H7 (cell line): Measurements from ENCODE around the gene APOL5. TPM values are rescaled to one million over a fixed set of nuclear protein-coding genes. Genes with fewer than 3 reads are reported as not detected.
"Not testable (repeated sequence)": the region's sequence is repeated elsewhere in the genome, so short reads cannot be mapped to it uniquely, and the experiment has no call there.

Experiments
- DNase-seq: peaks from one replicate; pipeline ENCODE4 v3.0.0; 2012
- H3K27me3 ChIP-seq: 2 replicates; pipeline ENCODE4 v1.6.0; 2011; ENCODE audit warnings: mild to moderate bottlenecking, low read length; ENCODE audit not compliant: control insufficient read depth, insufficient read depth
- H3K36me3 ChIP-seq: replicated peaks from 2 replicates; pipeline ENCODE4 v1.5.1; 2011; ENCODE audit warnings: low read length; ENCODE audit not compliant: control insufficient read depth, insufficient read depth
- H3K4me3 ChIP-seq: 2 replicates; pipeline ENCODE4 v1.5.1; 2011; ENCODE audit warnings: low read depth, mild to moderate bottlenecking, control low read depth, low read length, moderate library complexity; ENCODE audit not compliant: insufficient read depth
- total RNA-seq: library from RNA; depleted of rRNA; stranded (reverse); fragments of >200 nt; shearing (Covaris generic); gene quantifications from 2 replicates; pipeline ENCODE4 v1.2.3, GENCODE V29; 2014; rRNA removed

Gene APOL5, protein sequence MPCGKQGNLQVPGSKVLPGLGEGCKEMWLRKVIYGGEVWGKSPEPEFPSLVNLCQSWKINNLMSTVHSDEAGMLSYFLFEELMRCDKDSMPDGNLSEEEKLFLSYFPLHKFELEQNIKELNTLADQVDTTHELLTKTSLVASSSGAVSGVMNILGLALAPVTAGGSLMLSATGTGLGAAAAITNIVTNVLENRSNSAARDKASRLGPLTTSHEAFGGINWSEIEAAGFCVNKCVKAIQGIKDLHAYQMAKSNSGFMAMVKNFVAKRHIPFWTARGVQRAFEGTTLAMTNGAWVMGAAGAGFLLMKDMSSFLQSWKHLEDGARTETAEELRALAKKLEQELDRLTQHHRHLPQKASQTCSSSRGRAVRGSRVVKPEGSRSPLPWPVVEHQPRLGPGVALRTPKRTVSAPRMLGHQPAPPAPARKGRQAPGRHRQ
- total RNA-seq, result not detected in 2 replicates

DNA sequence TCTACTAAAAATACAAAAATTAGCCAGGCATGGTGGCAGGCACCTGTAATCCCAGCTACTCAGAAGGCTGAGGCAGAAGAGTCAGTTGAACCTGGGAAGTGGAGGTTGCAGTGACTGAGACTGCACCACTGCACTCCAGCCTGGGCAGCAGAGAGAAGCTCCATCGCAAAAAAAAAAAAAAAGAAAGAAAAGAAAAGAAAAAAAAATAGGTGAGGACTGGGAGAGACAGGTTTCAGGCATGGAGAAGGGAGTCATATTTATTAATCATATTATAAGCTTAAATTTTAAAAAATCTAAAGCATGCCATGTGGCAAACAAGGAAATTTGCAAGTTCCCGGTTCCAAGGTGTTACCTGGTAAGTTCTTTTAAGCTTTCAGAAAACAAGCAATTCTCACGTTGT lies at the start of gene APOL5:
Gene APOL5, plus strand, starts transcription at position 301 of the 400 bp plus-strand sequence. Its CDS starts 0 bp downstream, at position 301.
- Histone ChIP-seq H3K4me3 (no peak within 1 kb of the TSS), H3K36me3 (no peaks in the 10 kb centered on the region), H3K27me3 (no peaks in the 10 kb centered on the region)
- DNase-seq, result no peak

- DNase-seq, result no peak
- Histone ChIP-seq H3K27me3 (no peaks in the 10 kb centered on the region), H3K4me3 (no peak overlapping the region), H3K36me3 (no peaks in the 10 kb centered on the region)
These were observed 43.3 kb upstream of the APOL5 start for GRCh38 chr22:35674335-35674734.

- DNase-seq, H3K36me3 ChIP-seq, H3K4me3 ChIP-seq, H3K27me3 ChIP-seq: not testable (repeated sequence)
These were observed 41.6 kb upstream of the APOL5 start for GRCh38 chr22:35676065-35676464.

- no peak for DNase-seq
- Histone ChIP-seq H3K36me3 (no peaks in the 10 kb centered on the region), H3K27me3 (no peaks in the 10 kb centered on the region), H3K4me3 (no peak overlapping the region)
These were observed 40.0 kb upstream of the APOL5 start for GRCh38 chr22:35677460-35678187.

DNA sequence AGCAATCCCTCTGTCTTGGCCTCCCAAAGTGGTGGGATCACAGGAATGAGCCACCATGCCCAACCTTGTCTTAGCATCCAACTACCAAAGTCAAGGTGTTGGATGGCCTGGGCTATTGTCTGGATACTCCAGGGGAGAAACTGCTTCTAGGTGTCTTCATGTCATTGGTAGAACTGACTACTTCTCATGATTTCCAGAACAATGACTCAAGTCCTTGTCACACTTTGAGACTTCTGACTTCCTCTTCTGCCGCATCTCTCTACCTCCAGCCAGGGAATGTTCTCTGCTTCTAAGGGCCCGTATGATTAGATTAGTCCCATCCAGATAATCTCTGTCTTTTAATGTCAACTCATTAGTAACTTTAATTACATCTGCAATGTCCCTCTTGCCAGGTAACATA lies 38.8 kb upstream of the APOL5 start:
- H3K27me3 ChIP-seq, result no peaks in the 10 kb centered on the region
- DNase-seq, result no peak
- H3K36me3 ChIP-seq, result no peaks in the 10 kb centered on the region
- H3K4me3 ChIP-seq, result no peak overlapping the region

- DNase-seq, H3K36me3 ChIP-seq, H3K27me3 ChIP-seq, H3K4me3 ChIP-seq: not testable (repeated sequence)
These were observed 38.2 kb upstream of the APOL5 start for GRCh38 chr22:35679492-35679891.

DNA sequence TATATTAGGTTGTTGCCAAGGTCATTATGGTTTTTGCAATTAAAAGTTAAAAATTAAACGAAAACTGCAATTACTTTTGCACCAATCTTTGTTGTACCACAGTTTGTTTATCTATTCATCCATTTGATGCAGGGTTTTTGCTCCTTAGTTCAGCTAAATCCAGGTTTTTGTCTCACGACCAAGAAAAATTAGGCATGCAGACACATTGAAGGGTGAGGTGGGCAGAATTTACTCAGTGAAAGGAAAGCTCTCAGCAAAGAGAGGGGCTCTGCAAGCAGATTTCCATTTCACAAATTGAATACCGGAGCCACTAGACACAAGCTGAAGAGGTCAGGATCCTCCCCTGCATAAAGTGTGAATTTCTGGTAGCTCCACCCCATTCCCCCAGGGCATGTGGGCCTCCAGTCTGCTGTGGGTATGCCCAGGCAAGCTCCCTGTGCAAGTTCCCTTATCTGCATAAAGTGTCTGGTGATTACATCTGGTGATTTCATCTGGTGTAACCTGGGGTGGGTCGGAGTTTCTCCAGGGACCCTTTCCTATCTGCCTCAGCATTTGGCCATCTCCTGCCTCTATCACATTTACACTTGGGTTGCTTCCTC lies 36.1 kb upstream of the APOL5 start:
- Histone ChIP-seq H3K36me3 (no peaks in the 10 kb centered on the region), H3K27me3 (no peaks in the 10 kb centered on the region), H3K4me3 (no peak overlapping the region)
- DNase-seq, result no peak

- Histone ChIP-seq H3K27me3 (no peaks in the 10 kb centered on the region), H3K36me3 (no peaks in the 10 kb centered on the region), H3K4me3 (no peak overlapping the region)
- DNase-seq, result no peak
These were observed 34.1 kb upstream of the APOL5 start for GRCh38 chr22:35683560-35683959.

DNA sequence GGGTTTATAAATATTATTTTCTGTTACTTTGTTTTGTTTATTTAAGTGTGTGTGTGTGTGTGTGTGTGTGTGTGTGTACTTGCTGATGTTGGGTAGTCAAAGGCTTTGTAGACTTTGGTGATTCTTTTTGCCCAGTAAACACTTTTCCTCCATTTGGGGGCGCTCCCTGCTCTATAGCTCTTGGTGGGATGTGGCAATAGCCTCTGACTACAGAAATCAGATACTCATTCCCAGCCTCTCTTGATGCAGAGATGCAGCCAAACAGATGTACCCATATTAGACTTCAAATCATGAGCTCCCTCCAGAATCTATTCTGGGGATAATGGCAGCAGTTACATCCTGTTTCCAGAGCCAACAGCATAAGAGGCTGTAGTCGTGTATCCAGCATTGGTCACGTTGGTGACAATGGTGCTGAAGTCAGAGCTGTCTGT lies 33.4 kb upstream of the APOL5 start:
- H3K4me3 ChIP-seq, result no peak overlapping the region
- no peaks in the 10 kb centered on the region for H3K27me3 ChIP-seq
- H3K36me3 ChIP-seq, result no peaks in the 10 kb centered on the region
- peak; percentile 24 for DNase-seq

GRCh38 chr22:35684732-35685131 lies 32.9 kb upstream of the APOL5 start:
- H3K4me3 ChIP-seq, result no peak overlapping the region
- no peaks in the 10 kb centered on the region for H3K36me3 ChIP-seq
- no peaks in the 10 kb centered on the region for H3K27me3 ChIP-seq
- no peak for DNase-seq

DNA sequence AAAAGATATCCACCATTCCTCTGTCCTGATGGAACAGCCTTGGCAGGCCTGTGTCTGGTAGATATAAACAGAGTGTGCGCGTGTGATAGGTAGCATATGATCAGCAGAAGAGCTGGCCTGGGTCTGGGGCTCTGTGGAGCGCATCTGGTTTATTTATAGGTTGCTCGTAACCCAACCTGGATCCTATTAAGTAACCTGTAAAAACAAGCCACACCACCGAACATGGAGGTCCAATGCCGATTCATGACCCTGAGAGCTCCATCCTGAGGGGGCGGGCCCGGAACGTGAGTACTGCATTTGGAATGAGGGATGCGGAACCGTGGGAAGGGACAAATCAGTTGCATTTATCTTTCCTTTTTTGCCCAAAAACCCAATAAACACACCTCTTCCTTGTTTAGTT lies 31.9 kb upstream of the APOL5 start:
- Histone ChIP-seq H3K4me3 (no peak overlapping the region), H3K27me3 (no peaks in the 10 kb centered on the region), H3K36me3 (no peaks in the 10 kb centered on the region)
- DNase-seq, result no peak

DNA sequence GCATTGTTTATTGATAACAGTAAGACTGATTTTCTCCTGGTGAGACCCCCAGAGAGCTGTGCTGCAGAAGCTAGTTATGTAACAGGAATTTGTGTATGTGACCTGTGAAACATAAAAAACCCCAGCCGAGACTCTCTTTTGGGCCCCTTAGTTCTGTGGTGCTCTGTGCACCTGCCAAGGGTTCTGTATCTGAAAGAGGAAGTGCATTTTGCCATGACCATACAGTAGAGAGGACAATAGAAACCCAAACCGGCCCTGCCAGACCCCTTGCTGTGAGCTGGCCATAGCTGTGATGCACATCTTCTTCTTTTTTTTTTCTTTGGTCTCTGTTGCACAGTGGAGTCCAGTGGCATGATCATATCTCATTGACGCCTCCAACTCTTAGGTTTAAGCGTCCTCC lies 31.4 kb upstream of the APOL5 start:
- no peak overlapping the region for H3K4me3 ChIP-seq
- no peaks in the 10 kb centered on the region for H3K27me3 ChIP-seq
- DNase-seq, result no peak
- H3K36me3 ChIP-seq, result no peaks in the 10 kb centered on the region

DNA sequence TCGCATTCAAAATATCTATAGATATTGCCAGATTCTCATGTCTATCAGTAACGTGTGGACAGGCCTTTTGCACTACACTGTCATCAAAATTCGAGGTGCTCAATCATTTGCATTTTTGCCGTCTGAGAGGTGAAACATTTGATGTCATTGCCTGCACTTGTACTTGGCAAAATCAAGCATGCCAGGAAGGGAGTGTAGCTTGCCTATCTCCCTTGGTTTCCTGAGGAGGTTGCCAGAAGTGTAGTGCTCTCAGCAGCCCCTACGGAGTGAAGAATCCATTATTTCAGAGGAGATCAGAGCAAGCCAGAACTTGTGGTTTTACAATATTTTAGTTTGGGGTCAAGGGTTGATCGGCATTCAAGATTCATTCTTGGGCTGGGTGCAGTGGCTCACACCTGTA lies 30.2 kb upstream of the APOL5 start:
- H3K27me3 ChIP-seq, result no peaks in the 10 kb centered on the region; the same call in 1 of the 2 replicates
- no peaks in the 10 kb centered on the region for H3K36me3 ChIP-seq
- H3K4me3 ChIP-seq, result no peak overlapping the region
- DNase-seq, result no peak

DNA sequence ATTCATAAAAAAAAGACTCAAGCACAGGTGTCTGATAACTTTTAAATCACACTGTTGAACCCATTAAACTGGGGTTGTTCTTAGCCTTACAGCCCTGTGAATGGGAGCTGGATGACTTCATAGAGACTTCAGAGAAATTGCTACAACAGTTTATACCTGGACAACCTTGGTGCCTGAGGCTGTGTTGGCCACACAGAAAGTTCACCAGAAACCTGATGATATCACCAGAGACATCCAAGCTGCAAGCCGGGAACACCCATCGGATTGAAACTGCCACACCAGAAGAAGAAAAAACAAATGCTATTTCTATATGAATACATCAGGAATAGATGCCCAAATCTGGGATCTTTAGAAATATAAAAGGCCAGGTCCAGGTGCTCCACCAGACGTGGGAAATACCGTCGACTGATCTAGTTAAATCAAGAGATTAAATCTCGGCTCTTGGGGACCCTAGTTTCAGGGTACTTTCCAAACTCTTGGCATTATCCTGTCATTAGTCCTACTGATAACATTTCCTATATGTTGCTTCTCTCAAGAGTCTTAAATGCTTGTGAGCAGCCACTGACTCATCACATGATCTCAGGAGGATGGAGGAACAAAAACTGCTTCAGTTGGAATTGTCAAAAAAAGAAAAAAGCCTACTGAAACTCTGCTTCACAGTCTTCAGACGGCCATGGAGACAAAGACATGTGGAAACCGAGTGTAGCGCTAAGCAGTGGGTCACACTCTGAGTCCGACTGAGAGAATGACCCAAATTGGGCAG lies 28.6 kb upstream of the APOL5 start:
- DNase-seq, result no peak
- no peaks in the 10 kb centered on the region for H3K36me3 ChIP-seq
- no peaks in the 10 kb centered on the region; the same call in none of the 2 replicates for H3K27me3 ChIP-seq
- H3K4me3 ChIP-seq, result no peak overlapping the region
